Measurements from ENCODE around the gene EML1.

EML1 gene

DNA sequence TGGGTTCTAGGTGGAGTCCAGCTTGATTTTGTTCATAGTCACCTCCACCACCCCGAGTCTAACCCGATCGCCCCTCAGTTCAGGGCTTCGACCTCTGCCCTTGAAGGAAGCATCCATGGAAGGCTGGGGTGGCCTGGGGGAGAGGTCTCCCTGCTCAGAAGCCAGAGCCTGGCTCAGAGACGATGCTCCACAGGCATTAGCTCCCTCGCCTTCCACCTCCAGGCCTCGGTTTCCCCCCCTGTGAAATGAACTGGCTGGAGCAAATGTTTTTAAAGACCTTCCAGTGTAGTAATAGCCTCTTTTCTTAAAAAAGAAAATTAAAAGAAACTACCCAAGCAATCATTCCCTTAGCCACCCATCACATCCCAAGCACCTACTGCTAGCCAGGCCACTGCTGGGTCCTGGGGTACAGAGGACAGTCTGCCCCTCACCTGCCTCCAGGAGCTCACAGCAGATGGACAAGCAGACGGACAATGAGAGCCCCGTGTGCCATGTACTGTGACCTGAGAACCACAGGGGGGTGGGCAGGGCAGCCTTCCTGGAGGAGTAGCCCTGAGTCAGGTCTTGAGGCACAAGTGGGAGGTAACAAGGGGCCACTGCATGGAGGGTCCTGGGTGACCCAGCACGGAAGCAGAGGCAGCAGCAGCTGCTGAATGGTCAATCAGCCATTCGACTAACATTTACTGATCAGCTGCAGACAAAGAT, 42.3 kb upstream of the EML1 start:
- Histone ChIP-seq H3K4me3 (ENCODE audit: insufficient read depth, low read depth, low read length, poor library complexity, severe bottlenecking) (no peak overlapping the region), H3K36me3 (ENCODE audit: control insufficient read depth, insufficient read depth, low read length) (no peaks in the 10 kb centered on the region), H3K27me3 (replicated peaks; ENCODE audit: control insufficient read depth, insufficient read depth, low read length, poor library complexity, severe bottlenecking) (peaks cover 26% of the 10 kb centered on the region), H3K9me3 (ENCODE audit: control insufficient read depth, low read length) (no peaks in the 10 kb centered on the region), H3K4me1 (ENCODE audit: control insufficient read depth, insufficient read depth, low read length, poor library complexity, severe bottlenecking) (peaks cover 5% of the 10 kb centered on the region), H3K27ac (ENCODE audit: insufficient read depth, low read length, poor library complexity, severe bottlenecking) (no peak overlapping the region)
- DNase-seq, result no peak

DNA sequence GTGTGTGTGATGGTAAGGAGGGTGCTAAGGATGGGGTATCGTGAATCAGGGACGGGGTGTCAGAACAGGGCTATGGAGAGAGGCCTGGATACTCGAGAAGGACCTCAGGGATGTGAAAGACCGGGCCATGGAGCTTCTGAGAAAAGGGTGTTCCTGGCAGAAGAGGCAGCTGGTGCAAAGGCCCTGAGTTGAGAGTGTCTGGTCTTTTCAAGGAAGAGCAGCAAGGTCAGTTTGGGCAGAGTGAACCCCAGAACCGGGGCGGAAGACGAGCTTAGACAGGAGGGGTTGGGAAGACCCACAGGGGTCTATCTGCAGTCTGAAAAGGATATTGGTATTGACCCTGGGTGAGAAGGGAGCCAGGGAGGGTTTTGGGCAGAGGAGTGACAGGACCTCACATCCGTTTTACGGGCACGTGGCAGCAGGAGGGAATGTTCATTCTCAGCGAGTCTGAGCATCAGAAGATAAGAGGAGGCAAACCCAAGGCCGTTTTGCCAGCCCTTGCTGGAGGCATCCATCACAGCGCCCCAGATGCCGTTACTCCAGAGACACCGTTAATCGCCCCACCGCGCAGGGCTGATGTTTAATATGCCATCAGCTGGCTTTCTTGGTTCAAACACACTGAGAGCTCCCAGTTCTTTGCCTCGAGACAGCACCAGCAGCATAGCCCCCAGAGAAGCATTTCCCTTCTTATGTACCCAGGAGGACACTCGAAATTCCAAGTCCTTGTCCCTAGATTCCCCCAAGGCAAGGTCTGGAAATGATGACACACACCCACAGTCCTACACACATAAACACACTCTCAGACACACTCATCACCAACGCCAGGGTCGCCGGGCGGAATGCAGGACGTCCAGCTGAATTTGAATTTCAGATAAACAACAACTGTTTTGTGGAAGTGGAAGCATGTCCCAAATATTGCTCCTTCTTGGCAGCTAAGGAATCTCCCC, 41.4 kb upstream of the EML1 start:
- H3K27me3 ChIP-seq (replicated peaks; ENCODE audit: control insufficient read depth, insufficient read depth, low read length, poor library complexity, severe bottlenecking), result peaks cover 26% of the 10 kb centered on the region
- no peak for DNase-seq
- no peaks in the 10 kb centered on the region for H3K9me3 ChIP-seq (ENCODE audit: control insufficient read depth, low read length)
- H3K4me1 ChIP-seq (ENCODE audit: control insufficient read depth, insufficient read depth, low read length, poor library complexity, severe bottlenecking), result no peaks in the 10 kb centered on the region
- no peak overlapping the region for H3K27ac ChIP-seq (ENCODE audit: insufficient read depth, low read length, poor library complexity, severe bottlenecking)
- no peaks in the 10 kb centered on the region for H3K36me3 ChIP-seq (ENCODE audit: control insufficient read depth, insufficient read depth, low read length)
- H3K4me3 ChIP-seq (ENCODE audit: insufficient read depth, low read depth, low read length, poor library complexity, severe bottlenecking), result no peak overlapping the region

DNA sequence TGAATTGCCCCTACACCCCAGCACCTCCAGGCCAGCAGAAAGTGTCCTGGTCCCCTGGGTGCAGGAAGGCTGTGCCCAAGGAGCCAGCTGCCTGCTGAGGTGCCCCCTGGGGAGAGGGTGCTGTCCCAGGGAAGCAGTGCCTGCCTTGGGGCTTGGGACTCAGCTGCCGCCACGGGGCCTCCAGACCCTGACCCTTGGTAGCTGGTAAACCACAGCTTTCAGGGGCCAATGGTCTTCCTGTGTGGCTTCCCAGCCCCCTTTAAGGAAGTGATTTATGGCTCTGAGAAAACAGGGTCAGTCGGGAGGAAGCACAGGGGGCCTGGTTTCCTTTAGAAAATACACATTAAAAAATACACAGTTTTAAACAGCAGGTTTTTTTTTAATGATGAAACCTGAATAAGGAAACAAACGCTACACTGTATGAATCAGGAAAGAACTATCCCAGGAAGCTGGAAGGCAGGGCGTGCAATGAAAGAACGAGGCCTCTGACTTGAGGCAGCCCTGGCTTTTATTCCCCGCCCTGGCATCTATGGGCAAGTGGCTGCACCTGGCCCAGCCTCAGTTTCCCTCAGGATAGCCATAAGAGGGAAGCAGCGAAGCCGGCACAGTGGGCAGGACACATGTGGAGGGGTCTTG, 40.6 kb upstream of the EML1 start:
- H3K36me3 ChIP-seq (ENCODE audit: control insufficient read depth, insufficient read depth, low read length), result no peaks in the 10 kb centered on the region
- peaks cover 26% of the 10 kb centered on the region for H3K27me3 ChIP-seq (replicated peaks; ENCODE audit: control insufficient read depth, insufficient read depth, low read length, poor library complexity, severe bottlenecking)
- H3K9me3 ChIP-seq (ENCODE audit: control insufficient read depth, low read length), result no peaks in the 10 kb centered on the region
- H3K27ac ChIP-seq (ENCODE audit: insufficient read depth, low read length, poor library complexity, severe bottlenecking), result no peak overlapping the region
- DNase-seq, result no peak
- H3K4me1 ChIP-seq (ENCODE audit: control insufficient read depth, insufficient read depth, low read length, poor library complexity, severe bottlenecking), result no peaks in the 10 kb centered on the region
- H3K4me3 ChIP-seq (ENCODE audit: insufficient read depth, low read depth, low read length, poor library complexity, severe bottlenecking), result no peak overlapping the region

DNA sequence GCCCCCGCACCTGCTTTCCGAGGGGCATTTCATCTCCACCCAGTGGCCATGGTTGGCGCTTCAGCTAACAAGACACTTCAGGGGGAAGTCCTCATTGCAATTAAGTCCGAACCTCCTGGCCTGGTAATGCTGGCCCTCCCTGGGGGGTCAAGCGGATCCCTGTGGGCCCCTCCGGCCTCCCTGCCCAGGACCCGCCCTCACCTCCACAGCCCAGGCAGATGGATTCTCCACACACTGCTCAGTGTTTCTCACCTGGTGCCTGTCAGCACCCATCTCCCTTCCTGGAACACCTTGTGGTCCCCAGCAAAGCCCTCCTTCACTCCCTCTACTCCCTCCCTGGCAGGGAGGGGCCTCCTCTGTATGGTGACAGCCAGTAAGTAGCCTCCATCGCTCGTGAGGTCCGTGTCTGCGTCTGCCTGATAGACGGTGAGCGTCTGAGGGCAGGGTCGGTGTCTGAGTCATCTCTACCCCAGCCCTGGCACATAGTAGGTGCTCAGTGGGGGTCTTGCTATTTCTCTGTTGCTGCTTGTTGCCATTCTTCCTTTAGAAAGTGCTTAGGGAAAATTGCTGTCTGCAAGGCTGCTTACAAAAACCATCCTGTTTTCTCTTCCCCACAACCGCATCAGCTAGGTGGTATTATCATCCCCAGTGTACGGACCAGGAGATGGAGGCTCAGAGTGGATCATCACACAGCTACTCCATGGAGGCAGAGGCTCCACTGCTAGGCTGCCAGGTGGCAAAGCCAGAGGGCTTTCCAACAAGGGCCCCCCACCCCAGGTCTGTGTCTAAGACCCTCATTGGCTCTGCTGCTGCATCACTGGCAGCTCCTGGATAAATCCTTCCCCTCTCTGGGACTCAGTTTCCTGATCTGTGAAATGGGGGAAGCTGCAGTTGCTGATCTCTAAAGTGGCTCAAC, 39.7 kb upstream of the EML1 start:
- no peak for DNase-seq
- Histone ChIP-seq H3K27me3 (replicated peaks; ENCODE audit: control insufficient read depth, insufficient read depth, low read length, poor library complexity, severe bottlenecking) (peaks cover 26% of the 10 kb centered on the region), H3K36me3 (ENCODE audit: control insufficient read depth, insufficient read depth, low read length) (no peaks in the 10 kb centered on the region), H3K4me3 (ENCODE audit: insufficient read depth, low read depth, low read length, poor library complexity, severe bottlenecking) (no peak overlapping the region), H3K9me3 (ENCODE audit: control insufficient read depth, low read length) (no peaks in the 10 kb centered on the region), H3K4me1 (ENCODE audit: control insufficient read depth, insufficient read depth, low read length, poor library complexity, severe bottlenecking) (no peaks in the 10 kb centered on the region), H3K27ac (ENCODE audit: insufficient read depth, low read length, poor library complexity, severe bottlenecking) (no peak overlapping the region)

DNA sequence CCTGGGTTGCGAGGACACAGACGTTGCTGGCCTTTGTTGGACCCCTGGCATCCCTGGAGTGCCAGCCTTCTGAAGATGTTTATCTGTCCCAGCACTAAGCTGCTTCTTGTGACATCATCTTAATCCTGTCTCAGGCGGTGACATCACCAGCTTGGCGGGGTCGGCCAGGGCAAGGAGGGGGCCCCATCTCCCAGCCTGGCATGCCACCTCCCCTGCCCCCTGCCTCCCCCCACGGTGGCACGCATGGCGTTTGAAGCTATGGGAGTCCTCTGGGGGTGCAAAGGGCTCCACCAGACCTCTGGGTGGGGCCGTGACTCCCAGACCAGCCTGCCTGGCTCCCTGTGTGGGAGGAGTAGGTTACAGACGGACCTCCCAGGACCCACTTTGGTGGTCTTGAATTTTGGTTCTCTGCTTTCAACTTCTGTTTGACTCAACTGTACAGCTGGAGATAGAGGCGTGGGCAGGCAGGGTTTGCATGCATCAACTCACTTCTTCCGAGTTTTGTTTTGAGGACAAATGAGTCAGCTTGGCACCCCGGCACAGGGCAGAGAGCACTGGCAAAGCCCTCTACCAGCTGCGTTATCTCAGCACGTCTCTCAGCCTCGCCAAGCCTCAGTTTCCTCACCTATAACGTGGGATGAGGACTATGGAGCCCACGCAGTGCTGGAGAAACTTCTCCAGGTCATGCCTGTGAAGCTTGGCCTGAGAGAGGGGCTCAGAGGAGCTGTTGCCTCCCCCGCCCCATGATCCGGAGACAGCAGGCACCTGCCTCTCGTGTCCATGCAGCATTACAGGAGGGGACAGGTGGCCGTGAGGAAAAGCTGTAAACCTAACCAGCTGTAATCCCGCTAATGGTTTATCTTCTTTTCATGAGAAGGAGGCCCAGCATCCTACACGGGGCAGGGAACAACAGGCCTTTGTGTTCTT, 38.8 kb upstream of the EML1 start:
- Histone ChIP-seq H3K4me1 (ENCODE audit: control insufficient read depth, insufficient read depth, low read length, poor library complexity, severe bottlenecking) (no peaks in the 10 kb centered on the region), H3K4me3 (ENCODE audit: insufficient read depth, low read depth, low read length, poor library complexity, severe bottlenecking) (no peak overlapping the region), H3K27ac (ENCODE audit: insufficient read depth, low read length, poor library complexity, severe bottlenecking) (no peak overlapping the region), H3K36me3 (ENCODE audit: control insufficient read depth, insufficient read depth, low read length) (no peaks in the 10 kb centered on the region), H3K27me3 (replicated peaks; ENCODE audit: control insufficient read depth, insufficient read depth, low read length, poor library complexity, severe bottlenecking) (peaks cover 26% of the 10 kb centered on the region), H3K9me3 (ENCODE audit: control insufficient read depth, low read length) (no peaks in the 10 kb centered on the region)
- DNase-seq, result no peak

DNA sequence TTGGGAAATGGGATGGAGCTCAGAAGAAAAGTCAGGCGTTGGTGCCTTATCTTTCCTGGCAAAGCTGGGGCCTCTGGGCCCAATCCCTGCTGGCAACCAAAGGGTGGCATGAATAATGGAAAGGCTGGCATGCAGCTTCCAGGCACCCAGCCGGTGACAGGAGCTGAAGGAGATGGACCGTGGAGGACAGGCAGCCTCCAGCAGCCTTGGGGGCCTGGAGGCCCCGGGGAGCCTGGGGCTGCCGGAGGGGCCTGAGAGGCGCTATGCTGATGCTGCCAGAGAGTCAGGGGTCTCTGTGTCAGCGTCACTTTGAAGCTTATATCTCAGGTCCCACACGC, 38.2 kb upstream of the EML1 start:
- Histone ChIP-seq H3K4me1 (ENCODE audit: control insufficient read depth, insufficient read depth, low read length, poor library complexity, severe bottlenecking) (no peaks in the 10 kb centered on the region), H3K27ac (ENCODE audit: insufficient read depth, low read length, poor library complexity, severe bottlenecking) (no peak overlapping the region), H3K4me3 (ENCODE audit: insufficient read depth, low read depth, low read length, poor library complexity, severe bottlenecking) (no peak overlapping the region), H3K36me3 (ENCODE audit: control insufficient read depth, insufficient read depth, low read length) (no peaks in the 10 kb centered on the region), H3K27me3 (replicated peaks; ENCODE audit: control insufficient read depth, insufficient read depth, low read length, poor library complexity, severe bottlenecking) (peaks cover 26% of the 10 kb centered on the region), H3K9me3 (ENCODE audit: control insufficient read depth, low read length) (no peaks in the 10 kb centered on the region)
- no peak for DNase-seq

DNA sequence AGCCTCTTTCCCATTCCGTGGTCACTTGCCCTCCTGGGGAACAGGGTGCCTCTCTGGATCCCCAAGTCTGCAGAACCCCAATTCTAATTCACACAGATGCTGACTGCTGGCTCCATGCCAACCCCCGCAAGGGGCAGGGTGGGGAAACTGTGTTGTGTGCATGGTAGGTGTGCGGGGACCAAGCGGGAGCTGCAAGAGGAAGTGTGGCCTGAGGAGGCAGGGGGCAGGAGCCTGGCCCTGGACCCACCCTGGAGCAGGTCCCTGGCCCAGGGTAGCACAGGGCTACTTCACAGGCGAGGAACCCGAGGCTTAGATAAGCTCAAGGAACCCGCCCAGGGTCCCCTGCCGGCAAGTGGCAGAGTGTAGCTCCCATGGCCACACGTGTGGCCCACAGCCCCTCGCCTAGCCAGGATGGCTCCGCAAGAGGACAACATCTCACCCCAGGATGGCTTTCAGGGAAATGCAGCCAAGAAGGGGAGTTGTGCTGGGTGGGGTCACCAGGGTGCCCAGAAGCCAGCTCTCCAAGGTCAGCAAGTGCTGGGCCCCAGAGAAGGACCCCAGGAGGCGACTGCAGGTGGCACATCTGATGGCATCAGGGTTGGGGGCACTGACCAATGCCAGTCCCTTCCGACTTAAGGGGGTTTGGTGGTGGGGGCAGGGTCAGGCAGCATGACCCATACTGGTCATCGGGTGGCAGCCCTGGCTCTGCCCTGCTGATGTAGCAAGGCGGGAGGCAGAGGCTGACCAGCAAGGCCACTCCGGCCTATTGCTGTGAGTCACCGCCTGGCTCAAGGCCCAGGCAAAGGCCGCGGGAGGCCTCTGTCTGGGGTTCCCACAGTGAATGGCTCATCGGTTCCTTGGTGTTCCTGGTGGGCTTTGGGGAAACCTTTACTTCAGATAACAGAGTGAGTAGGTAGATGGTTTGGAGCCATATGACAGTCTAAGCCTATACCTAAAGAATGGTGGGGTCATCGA, 37.3 kb upstream of the EML1 start:
- H3K4me1 ChIP-seq (ENCODE audit: control insufficient read depth, insufficient read depth, low read length, poor library complexity, severe bottlenecking), result no peaks in the 10 kb centered on the region
- H3K27me3 ChIP-seq (replicated peaks; ENCODE audit: control insufficient read depth, insufficient read depth, low read length, poor library complexity, severe bottlenecking), result peaks cover 26% of the 10 kb centered on the region
- H3K4me3 ChIP-seq (ENCODE audit: insufficient read depth, low read depth, low read length, poor library complexity, severe bottlenecking), result no peak overlapping the region
- H3K9me3 ChIP-seq (ENCODE audit: control insufficient read depth, low read length), result no peaks in the 10 kb centered on the region
- DNase-seq, result no peak
- H3K27ac ChIP-seq (ENCODE audit: insufficient read depth, low read length, poor library complexity, severe bottlenecking), result no peak overlapping the region
- H3K36me3 ChIP-seq (ENCODE audit: control insufficient read depth, insufficient read depth, low read length), result no peaks in the 10 kb centered on the region

DNA sequence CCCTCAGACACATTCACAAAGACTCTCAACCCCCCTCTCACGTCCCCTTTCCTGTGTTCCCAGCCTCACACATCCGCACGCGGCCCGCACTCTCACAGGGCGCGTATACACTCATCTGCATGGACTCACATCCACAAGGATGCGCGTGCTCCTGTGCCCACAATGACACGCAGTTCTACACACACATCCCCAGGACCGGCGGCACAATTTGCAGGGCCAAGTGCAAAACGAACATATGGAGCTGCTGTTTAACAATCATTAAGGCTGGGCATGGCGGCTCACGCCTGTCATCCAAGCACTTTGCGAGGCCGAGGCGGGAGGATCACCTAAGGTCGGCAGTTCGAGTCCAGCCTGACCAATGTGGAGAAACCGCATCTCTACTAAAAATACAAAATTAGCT, 36.4 kb upstream of the EML1 start:
- H3K27ac ChIP-seq (ENCODE audit: insufficient read depth, low read length, poor library complexity, severe bottlenecking), result no peak overlapping the region
- peaks cover 26% of the 10 kb centered on the region for H3K27me3 ChIP-seq (replicated peaks; ENCODE audit: control insufficient read depth, insufficient read depth, low read length, poor library complexity, severe bottlenecking)
- H3K4me3 ChIP-seq (ENCODE audit: insufficient read depth, low read depth, low read length, poor library complexity, severe bottlenecking), result no peak overlapping the region
- no peak for DNase-seq
- no peaks in the 10 kb centered on the region for H3K4me1 ChIP-seq (ENCODE audit: control insufficient read depth, insufficient read depth, low read length, poor library complexity, severe bottlenecking)
- H3K9me3 ChIP-seq (ENCODE audit: control insufficient read depth, low read length), result no peaks in the 10 kb centered on the region
- no peaks in the 10 kb centered on the region for H3K36me3 ChIP-seq (ENCODE audit: control insufficient read depth, insufficient read depth, low read length)
